ENCODE data around the gene UFC1. TPM values are rescaled to one million over a fixed set of nuclear protein-coding genes. Genes with fewer than 3 reads are reported as not detected.

UFC1 gene
- total and polyA plus RNA-seq, 2 of the 13 experiments (the other 11 are each of a cell fraction or from before 2014, with no cell fraction given) = 72.8 to 85.2 TPM

DNA sequence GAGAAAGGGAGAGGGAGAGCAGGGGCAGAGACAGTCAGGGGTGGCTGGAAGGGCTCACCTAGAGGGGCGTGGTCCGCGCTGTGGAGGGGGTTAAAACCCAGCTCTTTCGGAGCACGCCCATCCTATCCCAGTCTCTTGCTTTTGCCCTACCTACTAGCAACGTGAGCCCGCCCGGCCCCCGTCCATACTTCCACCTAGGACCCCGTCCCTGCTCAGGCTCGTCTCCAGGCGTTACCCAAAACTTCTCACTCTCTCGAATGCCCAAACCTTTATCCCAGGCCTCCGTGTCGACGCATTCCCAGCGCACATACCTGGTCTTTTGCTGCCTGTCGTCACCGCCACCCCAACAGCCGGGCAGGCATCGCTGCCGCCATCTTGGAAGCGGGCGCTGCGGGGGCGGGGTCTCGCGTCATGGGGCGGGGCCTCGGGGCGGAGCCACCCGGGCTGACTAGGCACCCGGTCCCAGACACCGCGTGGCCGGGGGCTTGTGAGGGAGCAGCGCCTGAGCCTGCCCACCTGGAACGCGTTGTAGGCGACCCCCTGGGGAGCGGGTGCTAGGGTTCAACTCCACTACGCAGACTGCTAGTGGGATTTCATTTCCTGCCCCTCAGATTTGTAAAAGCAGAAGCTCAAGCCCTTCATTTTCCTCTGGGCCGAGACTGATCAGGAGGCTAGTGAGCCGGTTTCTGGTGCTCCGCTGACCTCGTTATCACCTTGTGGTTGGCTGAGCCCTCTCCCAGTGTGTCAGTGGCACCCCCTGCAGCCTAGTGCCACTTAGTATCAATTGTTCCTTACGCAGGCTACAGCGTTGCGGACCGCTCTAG, 23.5 kb downstream of the UFC1 start, which contains the start of gene B4GALT3 (continued):
- TF ChIP-seq, protein P1, sequence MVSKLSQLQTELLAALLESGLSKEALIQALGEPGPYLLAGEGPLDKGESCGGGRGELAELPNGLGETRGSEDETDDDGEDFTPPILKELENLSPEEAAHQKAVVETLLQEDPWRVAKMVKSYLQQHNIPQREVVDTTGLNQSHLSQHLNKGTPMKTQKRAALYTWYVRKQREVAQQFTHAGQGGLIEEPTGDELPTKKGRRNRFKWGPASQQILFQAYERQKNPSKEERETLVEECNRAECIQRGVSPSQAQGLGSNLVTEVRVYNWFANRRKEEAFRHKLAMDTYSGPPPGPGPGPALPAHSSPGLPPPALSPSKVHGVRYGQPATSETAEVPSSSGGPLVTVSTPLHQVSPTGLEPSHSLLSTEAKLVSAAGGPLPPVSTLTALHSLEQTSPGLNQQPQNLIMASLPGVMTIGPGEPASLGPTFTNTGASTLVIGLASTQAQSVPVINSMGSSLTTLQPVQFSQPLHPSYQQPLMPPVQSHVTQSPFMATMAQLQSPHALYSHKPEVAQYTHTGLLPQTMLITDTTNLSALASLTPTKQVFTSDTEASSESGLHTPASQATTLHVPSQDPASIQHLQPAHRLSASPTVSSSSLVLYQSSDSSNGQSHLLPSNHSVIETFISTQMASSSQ (IDR thresholded peaks at IDR 0.05; ENCODE audit: low read depth) = no peak
- TF ChIP-seq, protein P1 (CRISPR knock-in tag; IDR thresholded peaks at IDR 0.05; ENCODE audit: borderline replicate concordance) = peak; percentile 72; the same call in 1 of the 2 replicates
- TF ChIP-seq NFATC3 (CRISPR knock-in tag; IDR thresholded peaks at IDR 0.05) (no peak), ZBTB7B (CRISPR knock-in tag; IDR thresholded peaks at IDR 0.05) (peak; percentile 94), RFXANK (CRISPR knock-in tag; IDR thresholded peaks at IDR 0.05) (peak; percentile 81), ZNF724P (CRISPR knock-in tag; IDR thresholded peaks at IDR 0.05; ENCODE audit: borderline replicate concordance) (no peak), ZNF430 (CRISPR knock-in tag; IDR thresholded peaks at IDR 0.05) (peak; percentile 90), TMF1 (CRISPR knock-in tag; IDR thresholded peaks at IDR 0.05; ENCODE audit: low read depth) (no peak), KDM5B (CRISPR knock-in tag; IDR thresholded peaks at IDR 0.05; ENCODE audit: borderline replicate concordance) (peak; percentile 80; the same call in 1 of the 2 replicates), PRMT3 (CRISPR knock-in tag; IDR thresholded peaks at IDR 0.05; ENCODE audit: borderline replicate concordance, low read depth) (no peak)
- TF ChIP-seq, protein P2, sequence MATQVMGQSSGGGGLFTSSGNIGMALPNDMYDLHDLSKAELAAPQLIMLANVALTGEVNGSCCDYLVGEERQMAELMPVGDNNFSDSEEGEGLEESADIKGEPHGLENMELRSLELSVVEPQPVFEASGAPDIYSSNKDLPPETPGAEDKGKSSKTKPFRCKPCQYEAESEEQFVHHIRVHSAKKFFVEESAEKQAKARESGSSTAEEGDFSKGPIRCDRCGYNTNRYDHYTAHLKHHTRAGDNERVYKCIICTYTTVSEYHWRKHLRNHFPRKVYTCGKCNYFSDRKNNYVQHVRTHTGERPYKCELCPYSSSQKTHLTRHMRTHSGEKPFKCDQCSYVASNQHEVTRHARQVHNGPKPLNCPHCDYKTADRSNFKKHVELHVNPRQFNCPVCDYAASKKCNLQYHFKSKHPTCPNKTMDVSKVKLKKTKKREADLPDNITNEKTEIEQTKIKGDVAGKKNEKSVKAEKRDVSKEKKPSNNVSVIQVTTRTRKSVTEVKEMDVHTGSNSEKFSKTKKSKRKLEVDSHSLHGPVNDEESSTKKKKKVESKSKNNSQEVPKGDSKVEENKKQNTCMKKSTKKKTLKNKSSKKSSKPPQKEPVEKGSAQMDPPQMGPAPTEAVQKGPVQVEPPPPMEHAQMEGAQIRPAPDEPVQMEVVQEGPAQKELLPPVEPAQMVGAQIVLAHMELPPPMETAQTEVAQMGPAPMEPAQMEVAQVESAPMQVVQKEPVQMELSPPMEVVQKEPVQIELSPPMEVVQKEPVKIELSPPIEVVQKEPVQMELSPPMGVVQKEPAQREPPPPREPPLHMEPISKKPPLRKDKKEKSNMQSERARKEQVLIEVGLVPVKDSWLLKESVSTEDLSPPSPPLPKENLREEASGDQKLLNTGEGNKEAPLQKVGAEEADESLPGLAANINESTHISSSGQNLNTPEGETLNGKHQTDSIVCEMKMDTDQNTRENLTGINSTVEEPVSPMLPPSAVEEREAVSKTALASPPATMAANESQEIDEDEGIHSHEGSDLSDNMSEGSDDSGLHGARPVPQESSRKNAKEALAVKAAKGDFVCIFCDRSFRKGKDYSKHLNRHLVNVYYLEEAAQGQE (IDR thresholded peaks at IDR 0.05; ENCODE audit: borderline replicate concordance in 1 of 2, low read depth in 1 of 2, low read length in 2 of 2) = peak in 1 of 2 experiments; percentile 22; a peak in 1 of 4 replicates
- TF ChIP-seq, protein P3, sequence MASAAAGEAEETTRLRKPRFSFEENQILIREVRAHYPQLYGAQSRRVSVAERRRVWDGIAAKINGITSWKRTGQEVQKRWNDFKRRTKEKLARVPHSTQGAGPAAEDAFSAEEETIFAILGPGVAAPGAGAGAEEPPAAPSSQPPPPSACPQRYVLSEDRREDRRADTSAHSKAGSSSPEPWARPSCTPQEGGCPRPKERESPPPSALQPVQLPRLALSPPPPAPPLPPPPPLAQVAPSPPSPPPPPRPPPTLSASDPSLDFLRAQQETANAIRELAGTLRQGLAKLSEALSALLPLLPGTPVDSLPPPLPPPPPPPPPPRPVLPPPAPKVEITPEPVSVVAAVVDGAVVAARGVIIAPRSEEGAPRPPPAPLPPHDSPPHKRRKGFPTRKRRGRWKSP (CRISPR knock-in tag; IDR thresholded peaks at IDR 0.05) = peak; percentile 84
- TF ChIP-seq, protein P4, sequence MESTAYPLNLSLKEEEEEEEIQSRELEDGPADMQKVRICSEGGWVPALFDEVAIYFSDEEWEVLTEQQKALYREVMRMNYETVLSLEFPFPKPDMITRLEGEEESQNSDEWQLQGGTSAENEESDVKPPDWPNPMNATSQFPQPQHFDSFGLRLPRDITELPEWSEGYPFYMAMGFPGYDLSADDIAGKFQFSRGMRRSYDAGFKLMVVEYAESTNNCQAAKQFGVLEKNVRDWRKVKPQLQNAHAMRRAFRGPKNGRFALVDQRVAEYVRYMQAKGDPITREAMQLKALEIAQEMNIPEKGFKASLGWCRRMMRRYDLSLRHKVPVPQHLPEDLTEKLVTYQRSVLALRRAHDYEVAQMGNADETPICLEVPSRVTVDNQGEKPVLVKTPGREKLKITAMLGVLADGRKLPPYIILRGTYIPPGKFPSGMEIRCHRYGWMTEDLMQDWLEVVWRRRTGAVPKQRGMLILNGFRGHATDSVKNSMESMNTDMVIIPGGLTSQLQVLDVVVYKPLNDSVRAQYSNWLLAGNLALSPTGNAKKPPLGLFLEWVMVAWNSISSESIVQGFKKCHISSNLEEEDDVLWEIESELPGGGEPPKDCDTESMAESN (CRISPR knock-in tag; conservative IDR thresholded peaks at IDR 0.05) = no peak
- TF ChIP-seq, protein P5, sequence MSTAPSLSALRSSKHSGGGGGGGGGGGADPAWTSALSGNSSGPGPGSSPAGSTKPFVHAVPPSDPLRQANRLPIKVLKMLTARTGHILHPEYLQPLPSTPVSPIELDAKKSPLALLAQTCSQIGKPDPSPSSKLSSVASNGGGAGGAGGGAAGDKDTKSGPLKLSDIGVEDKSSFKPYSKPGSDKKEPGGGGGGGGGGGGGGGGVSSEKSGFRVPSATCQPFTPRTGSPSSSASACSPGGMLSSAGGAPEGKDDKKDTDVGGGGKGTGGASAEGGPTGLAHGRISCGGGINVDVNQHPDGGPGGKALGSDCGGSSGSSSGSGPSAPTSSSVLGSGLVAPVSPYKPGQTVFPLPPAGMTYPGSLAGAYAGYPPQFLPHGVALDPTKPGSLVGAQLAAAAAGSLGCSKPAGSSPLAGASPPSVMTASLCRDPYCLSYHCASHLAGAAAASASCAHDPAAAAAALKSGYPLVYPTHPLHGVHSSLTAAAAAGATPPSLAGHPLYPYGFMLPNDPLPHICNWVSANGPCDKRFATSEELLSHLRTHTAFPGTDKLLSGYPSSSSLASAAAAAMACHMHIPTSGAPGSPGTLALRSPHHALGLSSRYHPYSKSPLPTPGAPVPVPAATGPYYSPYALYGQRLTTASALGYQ (CRISPR knock-in tag; IDR thresholded peaks at IDR 0.05) = no peak

Data from HepG2 (cell line).